Retinal pigment epithelial cell (primary cell): ENCODE measurements around the gene UBXN2A.

Experiments
- DNase-seq: peaks from one replicate; pipeline ENCODE4 v3.0.0-alpha.2; 2010; ENCODE audit warnings: low read depth
- H3K4me3 ChIP-seq: 2 replicates; pipeline ENCODE4 v1.5.1; 2011; ENCODE audit warnings: mild to moderate bottlenecking, low read length, control low read depth, moderate library complexity
- CTCF ChIP-seq: conservative IDR thresholded peaks from 2 replicates; pipeline ENCODE4 v1.5.1; 2011; ENCODE audit warnings: low read depth, low read length, control low read depth, inconsistent platforms

UBXN2A gene

GRCh38 chr2:24019729-24020128 is 79.5 kb downstream of the UBXN2A start:
- H3K4me3 ChIP-seq: no peak overlapping the region
- DNase-seq: no peak
- TF ChIP-seq CTCF: no peak

- no peak for DNase-seq
- no peak for TF ChIP-seq CTCF
- no peak overlapping the region for H3K4me3 ChIP-seq
Measured at GRCh38 chr2:24020244-24020643, 80.0 kb downstream of the UBXN2A start.

GRCh38 chr2:24021122-24021998 is 81.1 kb downstream of the UBXN2A start:
- DNase-seq: no peak
- peak; percentile 37 for TF ChIP-seq CTCF

GRCh38 chr2:24022324-24022974 is 82.2 kb downstream of the UBXN2A start:
- no peak for DNase-seq
- H3K4me3 ChIP-seq: no peak overlapping the region
- TF ChIP-seq CTCF: no peak

More at GRCh38 chr2:24021122-24021998, 81.1 kb downstream of the UBXN2A start:
- H3K4me3 ChIP-seq: no peak overlapping the region

- TF ChIP-seq CTCF: no peak
- no peak overlapping the region for H3K4me3 ChIP-seq
- DNase-seq: no peak
Measured at GRCh38 chr2:24022975-24023575, 82.8 kb downstream of the UBXN2A start.

- DNase-seq: no peak
- H3K4me3 ChIP-seq: no peak overlapping the region
- peak; percentile 37 for TF ChIP-seq CTCF
Measured at GRCh38 chr2:24024018-24024417, 83.8 kb downstream of the UBXN2A start.
